Midbrain (tissue), 1 donor: ENCODE data around the gene ALKBH7.

Source experiments
- DNase-seq: peaks from one replicate; lab custom pipeline; 2025; lab: John Stamatoyannopoulos, UW

Gene ALKBH7

DNA sequence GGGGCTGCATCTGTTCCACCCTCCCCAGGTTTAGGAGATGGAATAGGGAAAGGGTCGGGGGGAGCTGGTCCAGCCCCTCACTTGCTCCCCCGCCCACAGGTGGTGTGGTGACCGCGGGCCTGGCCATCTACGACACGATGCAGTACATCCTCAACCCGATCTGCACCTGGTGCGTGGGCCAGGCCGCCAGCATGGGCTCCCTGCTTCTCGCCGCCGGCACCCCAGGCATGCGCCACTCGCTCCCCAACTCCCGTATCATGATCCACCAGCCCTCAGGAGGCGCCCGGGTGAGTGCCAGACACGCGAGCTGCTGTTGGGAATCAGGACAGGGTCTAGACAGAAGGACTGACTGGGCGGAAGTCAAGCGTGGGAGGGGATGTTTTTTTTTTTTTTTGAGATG, 8.2 kb upstream of the ALKBH7 start:
- no peak for DNase-seq

- DNase-seq: peak; percentile 97
Measured at GRCh38 chr19:6373096-6373812, 660 bp downstream of the ALKBH7 start.

DNA sequence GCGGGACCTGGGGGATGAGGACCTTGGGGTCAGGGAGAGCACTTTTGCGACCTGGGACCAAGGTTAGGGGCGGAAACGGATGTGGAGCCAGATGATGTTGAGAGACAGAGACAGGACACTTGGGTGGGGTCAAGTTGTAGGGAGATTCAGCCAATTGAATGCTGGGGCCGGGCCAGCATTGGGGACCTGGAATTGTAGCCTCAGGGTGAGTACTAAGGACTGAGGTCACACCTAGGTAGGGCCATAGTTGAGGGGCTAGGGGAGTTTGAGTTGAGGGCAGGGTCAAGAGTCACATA, 1.2 kb downstream of the ALKBH7 start:
- no peak for DNase-seq

DNA sequence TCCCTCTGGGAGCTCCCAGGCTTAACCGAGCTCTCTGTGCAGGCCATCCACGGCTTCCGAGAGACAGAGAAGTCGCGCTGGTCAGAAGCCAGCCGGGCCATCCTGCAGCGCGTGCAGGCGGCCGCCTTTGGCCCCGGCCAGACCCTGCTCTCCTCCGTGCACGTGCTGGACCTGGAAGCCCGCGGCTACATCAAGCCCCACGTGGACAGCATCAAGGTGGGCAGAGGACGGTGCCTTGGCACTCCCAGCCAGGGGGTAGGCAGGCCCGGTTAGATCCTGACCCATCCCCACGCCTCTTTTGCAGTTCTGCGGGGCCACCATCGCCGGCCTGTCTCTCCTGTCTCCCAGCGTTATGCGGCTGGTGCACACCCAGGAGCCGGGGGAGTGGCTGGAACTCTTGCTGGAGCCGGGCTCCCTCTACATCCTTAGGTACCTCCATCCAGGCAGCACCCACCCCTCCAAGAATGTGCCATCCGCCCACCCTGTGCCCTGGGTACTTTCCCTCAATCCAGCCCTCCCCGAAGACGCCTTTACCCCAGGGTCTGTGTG, 1.6 kb downstream of the ALKBH7 start:
- DNase-seq: no peak

DNA sequence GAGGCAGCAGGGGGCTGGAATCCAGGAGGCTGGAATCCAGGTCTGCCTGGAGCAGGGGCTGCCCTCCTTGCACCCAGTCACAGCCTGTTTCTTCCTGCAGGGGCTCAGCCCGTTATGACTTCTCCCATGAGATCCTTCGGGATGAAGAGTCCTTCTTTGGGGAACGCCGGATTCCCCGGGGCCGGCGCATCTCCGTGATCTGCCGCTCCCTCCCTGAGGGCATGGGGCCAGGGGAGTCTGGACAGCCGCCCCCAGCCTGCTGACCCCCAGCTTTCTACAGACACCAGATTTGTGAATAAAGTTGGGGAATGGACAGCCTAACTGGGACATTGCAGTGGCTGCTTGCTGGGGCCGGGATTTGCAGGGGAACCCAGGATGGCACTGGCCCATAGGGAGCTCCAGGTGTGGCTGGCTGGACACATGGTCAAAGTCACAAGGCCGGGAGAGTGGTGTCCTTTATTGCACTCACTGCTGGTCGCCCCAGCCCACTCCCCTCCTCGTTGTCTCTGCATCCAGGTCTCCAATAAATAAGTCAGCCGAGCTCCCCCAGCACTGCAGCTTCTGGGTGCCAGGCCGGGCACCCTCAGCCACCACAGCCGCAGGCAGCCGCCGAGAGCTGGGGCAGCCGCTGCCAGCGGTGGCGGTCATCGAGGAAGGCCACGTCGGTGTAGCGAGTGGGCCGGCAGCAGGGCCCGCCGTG, 2.3 kb downstream of the ALKBH7 start:
- DNase-seq: no peak

DNA sequence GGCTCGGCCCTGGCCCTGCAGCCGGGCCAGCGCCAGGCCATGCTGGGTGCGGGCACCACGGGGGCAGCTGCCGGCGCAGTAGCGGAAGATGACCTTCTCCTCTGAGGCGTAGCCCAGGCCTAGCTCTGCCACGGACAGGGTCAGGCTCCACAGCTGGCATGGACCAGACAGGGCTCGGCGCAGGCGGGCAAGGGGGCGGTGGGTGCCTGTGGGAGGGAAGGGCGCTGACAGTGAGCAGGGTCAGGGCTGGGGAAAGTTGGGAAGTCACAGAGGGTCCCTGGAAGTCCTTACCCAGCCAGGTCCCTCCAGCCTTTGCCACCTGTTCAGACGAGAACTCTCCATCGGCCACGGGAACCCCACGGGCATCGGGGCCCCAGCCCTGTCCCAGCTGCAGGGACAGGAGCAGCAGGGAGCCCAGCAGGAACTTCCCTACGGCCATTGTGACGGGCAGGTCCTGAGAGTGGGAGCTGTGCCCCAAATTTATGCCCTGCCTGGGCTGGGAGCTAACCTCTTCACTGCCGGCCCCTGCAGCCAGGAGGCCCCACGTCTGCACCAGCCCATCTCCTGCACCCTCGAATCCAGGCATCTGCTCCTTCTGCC, 2.9 kb downstream of the ALKBH7 start, which contains the start of gene PSPN:
Gene PSPN, minus strand, starts transcription at position 523 of the 600 bp plus-strand sequence. Its CDS starts 84 bp downstream, at position 439.
- no peak for DNase-seq

GRCh38 chr19:6376512-6377190, 4.1 kb downstream of the ALKBH7 start:
- DNase-seq: no peak

GRCh38 chr19:6378041-6378440, 5.4 kb downstream of the ALKBH7 start:
- no peak for DNase-seq

DNA sequence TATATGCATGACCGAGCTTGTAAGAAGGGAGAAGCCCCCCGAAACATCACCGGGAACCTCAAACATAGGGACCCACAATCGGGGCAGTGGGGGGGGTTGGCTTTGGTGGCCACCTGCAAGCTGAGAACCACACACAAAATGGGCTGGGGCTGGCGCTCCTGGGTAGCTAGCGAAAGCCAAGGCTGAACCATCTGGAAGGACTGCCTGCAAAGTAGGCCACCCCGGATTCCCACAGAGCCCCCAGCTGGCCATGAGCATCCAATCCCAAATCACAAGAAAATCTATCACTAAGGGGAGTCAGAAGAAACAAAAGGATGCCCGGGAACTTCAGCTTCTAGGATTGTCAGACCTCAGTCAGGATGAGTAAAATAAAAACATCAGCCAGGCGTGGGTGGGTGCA, 5.9 kb downstream of the ALKBH7 start:
- DNase-seq: no peak

DNA sequence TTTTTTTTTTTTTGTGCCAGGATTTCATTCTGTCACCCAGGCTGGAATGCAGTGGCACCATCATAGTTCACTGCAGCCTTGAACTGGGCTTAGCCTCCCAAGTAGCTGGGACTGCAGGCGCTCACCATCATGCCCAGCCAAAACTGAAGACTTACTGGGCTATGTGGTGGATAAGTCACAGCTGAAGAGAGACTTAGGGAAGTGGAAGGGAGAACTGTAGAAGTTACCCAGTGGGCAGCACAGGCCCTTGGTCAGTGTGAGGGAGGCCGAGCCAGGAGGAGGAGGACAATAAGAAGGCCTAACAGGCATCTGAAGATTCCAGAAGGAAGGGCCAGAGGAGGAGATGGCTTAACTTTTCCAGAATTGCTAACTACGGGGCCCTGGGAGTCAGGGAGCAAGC, 7.2 kb downstream of the ALKBH7 start:
- DNase-seq: no peak

- DNase-seq: no peak
Measured at GRCh38 chr19:6381030-6381750, 8.6 kb downstream of the ALKBH7 start.

- DNase-seq: no peak
Measured at GRCh38 chr19:6383188-6383587, 10.6 kb downstream of the ALKBH7 start.

DNA sequence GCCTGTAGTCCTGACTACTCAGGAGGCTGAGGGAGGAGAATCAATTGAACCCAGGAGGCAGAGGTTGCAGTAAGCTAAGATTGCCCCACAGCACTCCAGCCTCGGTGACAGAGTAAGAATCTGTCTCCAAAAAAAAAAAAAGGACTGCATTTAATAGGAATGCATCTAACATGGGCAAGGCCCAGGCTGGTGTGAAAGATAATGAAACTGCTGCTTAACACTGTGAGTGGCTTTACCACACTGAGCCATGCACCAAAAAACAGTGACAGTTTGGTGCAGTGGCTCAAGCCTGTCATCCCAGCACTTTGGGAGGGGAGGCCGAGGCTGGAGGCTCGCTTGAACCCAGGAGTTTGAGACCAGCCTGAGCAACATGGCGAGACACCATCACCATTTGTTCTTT, 11.8 kb downstream of the ALKBH7 start:
- DNase-seq: no peak

DNA sequence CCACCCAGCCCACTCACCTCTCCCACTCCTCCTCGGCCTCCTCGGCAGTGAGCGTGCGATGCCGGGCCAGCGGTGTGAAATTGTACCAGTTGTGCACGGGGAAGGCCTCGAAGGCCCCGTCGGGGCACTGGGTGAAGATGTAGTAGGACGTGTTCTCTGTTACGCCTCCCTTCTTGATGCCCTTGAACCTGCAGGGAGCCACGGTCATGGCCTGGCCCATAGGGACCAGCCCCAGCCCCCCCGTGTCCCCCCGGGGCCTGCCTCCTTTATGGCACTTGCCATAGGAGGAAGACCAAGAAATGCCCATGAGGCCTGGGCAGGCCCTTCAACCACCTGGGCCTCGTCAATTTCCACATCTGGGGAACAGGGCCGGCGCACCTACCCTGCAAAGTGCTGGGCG, 14.8 kb downstream of the ALKBH7 start:
- no peak for DNase-seq

DNA sequence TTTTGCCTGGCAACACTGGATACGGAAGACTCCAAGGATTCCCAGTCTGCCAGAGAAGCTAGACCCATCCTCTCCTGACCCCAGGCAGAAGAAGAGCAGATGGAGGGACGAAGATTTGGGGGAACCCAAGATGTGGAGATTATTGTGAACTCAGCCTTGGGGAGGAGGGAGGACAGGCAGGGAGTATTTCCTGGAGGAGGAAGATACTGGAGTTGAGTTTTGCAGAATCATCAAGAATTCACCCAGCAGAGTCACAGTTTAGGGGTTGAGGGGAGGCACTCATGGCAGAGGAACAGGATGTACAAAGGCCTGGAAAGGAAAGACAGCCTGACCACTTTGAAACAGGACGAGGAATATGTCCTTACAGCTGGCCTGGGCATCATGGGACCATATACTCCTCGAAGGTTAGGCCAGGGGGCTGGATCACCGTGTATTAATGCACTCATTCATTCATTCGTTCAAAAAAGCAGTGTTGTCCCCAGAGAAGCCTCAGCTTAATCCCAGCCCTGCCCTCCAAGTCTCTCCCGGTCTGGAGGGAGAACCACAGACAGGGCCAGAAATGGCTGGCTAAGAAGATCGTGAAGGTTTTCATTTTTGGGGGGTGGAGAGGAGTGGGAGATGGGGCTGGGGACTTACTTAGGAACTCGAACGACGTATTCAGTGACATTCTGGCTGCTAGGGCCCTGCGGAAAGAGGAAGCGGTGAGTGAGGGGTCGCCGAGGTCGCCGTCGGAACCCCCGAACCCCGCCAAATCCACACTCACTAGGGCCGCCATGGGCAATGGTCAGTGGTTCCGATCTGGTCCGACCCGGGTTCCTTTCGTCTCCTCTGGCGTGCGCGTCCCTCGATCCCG, 19.9 kb downstream of the ALKBH7 start:
- DNase-seq: no peak

GRCh38 chr19:6393074-6393982, 20.7 kb downstream of the ALKBH7 start, which contains the start of gene GTF2F1:
Gene GTF2F1, minus strand, starts transcription at chr19:6393164. Its CDS starts 169 bp downstream, at chr19:6392995.
- DNase-seq: peak; percentile 98

GRCh38 chr19:6393983-6394412, 21.4 kb downstream of the ALKBH7 start:
- no peak for DNase-seq

- no peak for DNase-seq
Measured at GRCh38 chr19:6394831-6395230, 22.2 kb downstream of the ALKBH7 start.

DNA sequence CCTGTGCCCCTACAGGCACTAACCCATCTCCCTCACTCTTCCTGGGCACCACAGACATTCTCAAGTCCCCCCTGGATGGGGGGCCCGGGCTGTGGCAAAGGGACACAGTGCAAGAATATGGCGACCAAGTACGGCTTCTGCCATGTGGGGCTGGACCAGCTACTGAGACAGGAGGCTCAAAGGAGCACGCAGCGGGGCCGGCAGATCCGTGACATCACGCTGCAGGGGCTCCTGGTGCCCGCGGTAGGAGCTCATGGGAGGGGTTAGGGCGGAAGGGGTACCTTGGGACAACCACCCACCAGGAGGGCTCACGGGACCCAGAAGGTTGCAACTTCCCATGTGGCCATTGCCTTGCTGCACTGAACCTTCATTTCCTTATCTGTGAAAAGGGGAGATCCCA, 23.7 kb downstream of the ALKBH7 start:
- no peak for DNase-seq
